HEK293 (cell line): ENCODE results near the gene MRPS6.

Experiments
- CTCF ChIA-PET: fragments of 350-600 bp; formaldehyde crosslinking; extraction: SDS; loops from one replicate; lab custom pipeline; 2021; ENCODE audit warnings: antibody characterized with exemption; lab: Yijun Ruan, JAX
- POLR2A ChIA-PET: fragments of 300-600 bp; formaldehyde crosslinking; extraction: SDS; loops from one replicate; lab custom pipeline; 2020; ENCODE audit warnings: antibody characterized with exemption, inconsistent platforms; lab: Yijun Ruan, JAX
- H3K27ac ChIP-seq: fragments of 200-500 bp; sonication (Bioruptor generic); 2 replicates; pipeline ENCODE4 v1.5.1; 2014; ENCODE audit warnings: low read depth, low read length, control low read depth, inconsistent platforms; ENCODE audit errors: extremely low read depth
- H3K36me3 ChIP-seq, 2 experiments: fragments of 200-500 bp in 1 of 2; sonication (Bioruptor generic) in 1 of 2; 1 replicate in 1 of 2; 2 replicates in 1 of 2; pipeline ENCODE4 v1.5.1; 2014 to 2017; ENCODE audit warnings: inconsistent platforms in 2 of 2, low read length in 2 of 2; ENCODE audit not compliant: control insufficient read depth in 2 of 2, insufficient read depth in 1 of 2
- H3K4me1 ChIP-seq: fragments of 200-500 bp; sonication (Bioruptor generic); 2 replicates; pipeline ENCODE4 v1.5.1; 2014; ENCODE audit warnings: mild to moderate bottlenecking, low read length, inconsistent platforms; ENCODE audit not compliant: control insufficient read depth, insufficient read depth
- H3K4me3 ChIP-seq: 2 replicates; pipeline ENCODE4 v1.5.1; 2011; ENCODE audit warnings: low read depth, mild to moderate bottlenecking, control low read depth, low read length, moderate library complexity
- H3K9me3 ChIP-seq: fragments of 200-500 bp; sonication (Bioruptor generic); 2 replicates; pipeline ENCODE4 v1.5.1; 2014; ENCODE audit warnings: low read depth, low read length, inconsistent platforms; ENCODE audit not compliant: control insufficient read depth, insufficient read depth
- GLIS1 ChIP-seq: fragments of 450-650 bp; formaldehyde crosslinking; IDR thresholded peaks from 2 replicates; pipeline ENCODE4 v1.5.1; 2016; ENCODE audit warnings: missing biosample characterization, missing genetic modification characterization
- IKZF3 ChIP-seq: fragments of 450-650 bp; IDR thresholded peaks from 2 replicates; pipeline ENCODE4 v1.5.0; 2018; ENCODE audit warnings: missing biosample characterization, mild to moderate bottlenecking, missing genetic modification characterization, moderate library complexity
- KLF1 ChIP-seq: fragments of 450-650 bp; formaldehyde crosslinking; IDR thresholded peaks from 2 replicates; pipeline ENCODE4 v1.5.1; 2016; ENCODE audit warnings: missing biosample characterization, missing genetic modification characterization
- SP7 ChIP-seq: fragments of 450-650 bp; formaldehyde crosslinking; IDR thresholded peaks from 2 replicates; pipeline ENCODE4 v1.5.1; 2016; ENCODE audit warnings: missing biosample characterization, missing genetic modification characterization
- TRIM28 ChIP-seq: IDR thresholded peaks from 2 replicates; pipeline ENCODE4 v1.6.1; 2011; ENCODE audit warnings: low read length, control low read depth, borderline replicate concordance
- TSHZ1 ChIP-seq: fragments of 450-650 bp; formaldehyde crosslinking; IDR thresholded peaks from 2 replicates; pipeline ENCODE4 v1.5.1; 2016; ENCODE audit warnings: missing biosample characterization, missing genetic modification characterization, borderline replicate concordance
- WT1 ChIP-seq: fragments of 450-650 bp; formaldehyde crosslinking; IDR thresholded peaks from 2 replicates; pipeline ENCODE4 v1.5.1; 2016; ENCODE audit warnings: missing biosample characterization, missing genetic modification characterization
- YY1 ChIP-seq: fragments of 450-650 bp; formaldehyde crosslinking; IDR thresholded peaks from 2 replicates; pipeline ENCODE4 v1.5.1; 2018; ENCODE audit warnings: missing biosample characterization, missing genetic modification characterization
- ZBTB44 ChIP-seq: fragments of 450-650 bp; IDR thresholded peaks from 2 replicates; pipeline ENCODE4 v1.5.1; 2018; ENCODE audit warnings: missing biosample characterization, mild to moderate bottlenecking, missing genetic modification characterization
- ZBTB8A ChIP-seq: fragments of 450-650 bp; formaldehyde crosslinking; IDR thresholded peaks from 2 replicates; pipeline ENCODE4 v1.5.1; 2016; ENCODE audit warnings: missing biosample characterization, missing genetic modification characterization
- ZEB2 ChIP-seq: fragments of 450-650 bp; formaldehyde crosslinking; IDR thresholded peaks from 2 replicates; pipeline ENCODE4 v1.5.1; 2016; ENCODE audit warnings: missing biosample characterization, missing genetic modification characterization
- ZFHX2 ChIP-seq: fragments of 450-650 bp; formaldehyde crosslinking; conservative IDR thresholded peaks from 2 replicates; pipeline ENCODE4 v1.5.1; 2016; ENCODE audit warnings: missing biosample characterization, missing genetic modification characterization
- ZFP37 ChIP-seq: fragments of 450-650 bp; formaldehyde crosslinking; IDR thresholded peaks from 2 replicates; pipeline ENCODE4 v1.5.1; 2016; ENCODE audit warnings: missing biosample characterization, missing genetic modification characterization
- ZIC2 ChIP-seq: fragments of 450-650 bp; formaldehyde crosslinking; IDR thresholded peaks from 2 replicates; pipeline ENCODE4 v1.5.1; 2016; ENCODE audit warnings: missing biosample characterization, missing genetic modification characterization
- ZNF202 ChIP-seq: fragments of 450-650 bp; formaldehyde crosslinking; IDR thresholded peaks from 2 replicates; pipeline ENCODE4 v1.5.1; 2016; ENCODE audit warnings: missing biosample characterization, missing genetic modification characterization, borderline replicate concordance
- ZNF280D ChIP-seq: fragments of 450-650 bp; formaldehyde crosslinking; IDR thresholded peaks from 2 replicates; pipeline ENCODE4 v1.5.1; 2016; ENCODE audit warnings: missing biosample characterization, missing genetic modification characterization
- ZNF311 ChIP-seq: fragments of 450-650 bp; formaldehyde crosslinking; IDR thresholded peaks from 2 replicates; pipeline ENCODE4 v1.5.1; 2017; ENCODE audit warnings: missing biosample characterization, missing genetic modification characterization, borderline replicate concordance
- ZNF335 ChIP-seq: fragments of 450-650 bp; formaldehyde crosslinking; conservative IDR thresholded peaks from 2 replicates; pipeline ENCODE4 v1.5.1; 2016; ENCODE audit warnings: missing biosample characterization, missing genetic modification characterization
- ZNF48 ChIP-seq: fragments of 450-650 bp; formaldehyde crosslinking; IDR thresholded peaks from 2 replicates; pipeline ENCODE4 v1.5.1; 2016; ENCODE audit warnings: missing biosample characterization, missing genetic modification characterization
- ZNF549 ChIP-seq: fragments of 450-650 bp; IDR thresholded peaks from 2 replicates; pipeline ENCODE4 v1.5.1; 2018; ENCODE audit warnings: missing biosample characterization, missing genetic modification characterization, mild to moderate bottlenecking, inconsistent platforms, moderate library complexity
- ZNF585B ChIP-seq: fragments of 450-650 bp; formaldehyde crosslinking; IDR thresholded peaks from 2 replicates; pipeline ENCODE4 v1.5.1; 2016; ENCODE audit warnings: missing biosample characterization, missing genetic modification characterization
- ZNF610 ChIP-seq: fragments of 450-650 bp; formaldehyde crosslinking; IDR thresholded peaks from 2 replicates; pipeline ENCODE4 v1.5.1; 2016; ENCODE audit warnings: missing biosample characterization, missing genetic modification characterization, borderline replicate concordance
- ZNF623 ChIP-seq: fragments of 450-650 bp; formaldehyde crosslinking; IDR thresholded peaks from 2 replicates; pipeline ENCODE4 v1.5.1; 2016; ENCODE audit warnings: missing biosample characterization, missing genetic modification characterization
- ZNF658 ChIP-seq: fragments of 450-650 bp; formaldehyde crosslinking; IDR thresholded peaks from 2 replicates; pipeline ENCODE4; 2016; ENCODE audit warnings: missing biosample characterization, missing genetic modification characterization
- ZNF776 ChIP-seq: fragments of 450-650 bp; formaldehyde crosslinking; IDR thresholded peaks from 2 replicates; pipeline ENCODE4 v1.5.0; 2017; ENCODE audit warnings: missing biosample characterization, missing genetic modification characterization, borderline replicate concordance
- ZSCAN30 ChIP-seq: fragments of 450-650 bp; IDR thresholded peaks from 2 replicates; pipeline ENCODE4 v1.5.1; 2018; ENCODE audit warnings: missing biosample characterization, mild to moderate bottlenecking, missing genetic modification characterization, moderate library complexity
- ZSCAN5A ChIP-seq: fragments of 450-650 bp; formaldehyde crosslinking; IDR thresholded peaks from 2 replicates; pipeline ENCODE4 v1.5.1; 2016; ENCODE audit warnings: missing biosample characterization, missing genetic modification characterization

MRPS6 gene

GRCh38 chr21:34073032-34073748 is at the start of gene MRPS6, which contains the start of gene SLC5A3:
Gene MRPS6 (plus strand): TSS chr21:34073578. CDS start chr21:34073701, 123 bp downstream.
Gene SLC5A3 (plus strand): TSS chr21:34073578. CDS start chr21:34095199, 21,621 bp downstream.
- H3K9me3 ChIP-seq: no peaks in the 10 kb centered on the region
- H3K36me3 ChIP-seq: no peaks in the 10 kb centered on the region
- peaks cover 2% of the 10 kb centered on the region; the same call in 1 of the 2 replicates for H3K4me1 ChIP-seq
- H3K27ac ChIP-seq: peak within 1 kb of the TSS; percentile 79
- H3K4me3 ChIP-seq: peak within 1 kb of the TSS; percentile 89
- ChIA-PET CTCF (interaction anchor here (0.7 to 1.6 kb wide), 8 partner anchors 13 to 2000 kb away, joined by 3 to 6 read pairs (median 3); no protein-coding TSS in a partner anchor), POLR2A (interaction anchor here (0.7 to 2.0 kb wide), 8 partner anchors 10 to 130 kb away, joined by 3 to 5 read pairs (median 4); no protein-coding TSS in a partner anchor)
- TF ChIP-seq ZNF585B (tag by site-specific recombination) (no peak), ZNF335 (tag by site-specific recombination) (peak; percentile 75), ZBTB44 (tag by site-specific recombination) (0 out of 2 replicates have a peak, but pooled peaks have one; percentile 34), ZSCAN5A (tag by site-specific recombination) (peak; percentile 98), IKZF3 (tag by site-specific recombination) (peak; percentile 39; the same call in 1 of the 2 replicates), ZNF776 (tag by site-specific recombination) (no peak), GLIS1 (tag by site-specific recombination) (peak; percentile 28; the same call in 1 of the 2 replicates), ZNF202 (tag by site-specific recombination) (no peak), ZSCAN30 (tag by site-specific recombination) (peak; percentile 40; the same call in 1 of the 2 replicates), WT1 (tag by site-specific recombination) (0 out of 2 replicates have a peak, but pooled peaks have one; percentile 47), ZFHX2 (tag by site-specific recombination) (peak; percentile 35; the same call in 1 of the 2 replicates), ZBTB8A (tag by site-specific recombination) (0 out of 2 replicates have a peak, but pooled peaks have one; percentile 13), ZFP37 (tag by site-specific recombination) (no peak), ZNF311 (no peak), ZNF610 (tag by site-specific recombination) (0 out of 2 replicates have a peak, but pooled peaks have one; percentile 24), ZIC2 (tag by site-specific recombination) (no peak), ZEB2 (tag by site-specific recombination) (peak; percentile 78), SP7 (tag by site-specific recombination) (peak; percentile 73), KLF1 (tag by site-specific recombination) (0 out of 2 replicates have a peak, but pooled peaks have one; percentile 33), YY1 (tag by site-specific recombination) (peak; percentile 23; the same call in 1 of the 2 replicates), ZNF623 (tag by site-specific recombination) (no peak), TRIM28 (no peak), ZNF280D (tag by site-specific recombination) (no peak), ZNF658 (tag by site-specific recombination) (no peak), TSHZ1 (no peak), ZNF48 (no peak), ZNF549 (tag by site-specific recombination) (no peak)
